HG03280 (cell line): ENCODE data around the gene HOXD1.

ENCODE experiments used
- ATAC-seq: cut with Tn5 transposase; IDR thresholded peaks from one replicate; pipeline ENCODE4 v1.9.1; 2021; ENCODE audit warnings: mild to moderate bottlenecking, moderate library complexity; ENCODE audit not compliant: unreplicated experiment

Gene HOXD1

DNA sequence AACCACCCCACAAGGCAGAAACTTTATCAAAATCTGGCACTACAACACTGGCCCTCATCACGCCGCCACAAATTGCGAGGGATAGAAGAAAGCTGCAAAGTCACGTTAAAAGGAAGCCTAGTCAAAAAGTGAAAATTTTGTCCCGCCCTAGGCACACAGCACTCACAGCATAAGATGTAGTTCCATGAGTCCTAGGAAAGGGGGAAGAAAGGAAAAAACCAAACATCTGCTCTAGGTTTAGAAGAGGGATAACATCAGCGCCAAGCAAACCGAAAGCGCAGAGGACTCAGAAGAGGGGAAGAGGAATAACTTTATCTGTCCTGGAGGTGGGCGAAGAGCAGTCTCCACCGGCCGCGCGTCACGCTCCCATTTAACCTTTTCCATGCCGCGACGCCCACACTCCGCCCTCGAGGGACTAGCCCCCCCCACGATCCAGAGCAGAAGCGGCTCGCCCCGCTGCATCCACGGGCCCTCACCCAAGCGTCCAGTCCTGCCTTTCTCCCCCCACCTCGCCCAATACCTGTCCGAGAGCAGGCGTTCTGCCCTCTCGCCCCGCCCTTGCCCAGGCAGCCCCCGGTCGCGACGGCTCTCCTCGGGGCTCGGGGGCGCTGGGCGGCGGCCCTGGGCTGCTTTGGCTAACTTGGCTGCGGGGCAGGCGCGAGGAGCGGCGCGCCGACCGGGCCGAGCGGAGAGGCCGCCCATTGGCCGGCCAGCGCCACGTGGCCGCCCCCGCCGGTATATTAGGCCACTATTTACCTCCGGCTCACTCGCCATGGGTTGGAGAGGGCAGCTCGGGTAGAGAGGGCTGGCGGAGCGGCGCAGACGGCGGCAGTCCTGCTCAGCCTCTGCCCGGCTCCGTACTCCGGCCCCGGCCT, at the start of gene HOXD1:
TSS of gene HOXD1 (plus strand) at position 770 of the 875 bp plus-strand sequence. CDS start 134 bp downstream, outside the sequence.
- no peak for ATAC-seq

GRCh38 chr2:176138923-176139660, 49.4 kb upstream of the HOXD1 start:
- no peak for ATAC-seq

- ATAC-seq, result no peak
Observed at GRCh38 chr2:176139661-176140512, 48.6 kb upstream of the HOXD1 start.

DNA sequence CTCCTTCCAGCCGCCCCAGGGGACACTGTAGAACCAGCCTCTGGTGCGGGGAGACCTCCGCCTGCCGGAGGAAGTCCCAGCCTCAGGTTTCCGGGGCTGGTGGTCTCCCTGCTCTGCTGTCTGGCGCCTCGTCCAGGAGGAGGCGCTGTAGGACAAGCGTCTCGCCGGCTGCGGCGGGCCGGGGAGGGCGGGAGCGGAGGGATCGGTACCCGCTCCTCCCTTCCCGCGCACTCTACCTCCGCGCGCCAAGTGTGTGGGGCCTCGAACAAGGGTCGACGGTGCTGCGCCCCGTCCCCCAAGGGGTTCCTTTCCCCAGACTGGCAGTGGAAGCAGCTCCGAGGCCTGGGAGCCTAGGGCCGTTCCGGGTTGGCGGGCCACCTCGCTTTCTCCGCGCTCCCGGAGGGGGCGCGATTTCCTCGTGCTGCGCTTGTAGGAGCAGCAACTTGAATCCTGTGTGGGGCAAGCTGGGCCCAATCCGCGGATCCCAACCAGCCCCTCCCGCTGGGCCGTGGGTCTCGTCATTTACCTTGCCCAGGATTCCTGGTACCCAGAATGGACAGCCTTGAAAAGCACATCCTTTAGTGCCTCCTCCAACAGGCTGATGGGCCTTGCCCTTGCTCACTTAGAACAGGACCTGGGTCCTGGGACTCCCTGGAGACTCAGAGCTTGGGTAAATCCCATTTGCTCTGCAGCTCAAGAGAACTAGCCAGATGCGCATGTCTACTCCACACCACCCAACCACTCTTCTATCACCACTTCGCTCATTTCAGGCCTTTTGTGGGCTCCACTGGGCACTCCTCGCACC, 47.8 kb upstream of the HOXD1 start:
- ATAC-seq, result peak; percentile 94

DNA sequence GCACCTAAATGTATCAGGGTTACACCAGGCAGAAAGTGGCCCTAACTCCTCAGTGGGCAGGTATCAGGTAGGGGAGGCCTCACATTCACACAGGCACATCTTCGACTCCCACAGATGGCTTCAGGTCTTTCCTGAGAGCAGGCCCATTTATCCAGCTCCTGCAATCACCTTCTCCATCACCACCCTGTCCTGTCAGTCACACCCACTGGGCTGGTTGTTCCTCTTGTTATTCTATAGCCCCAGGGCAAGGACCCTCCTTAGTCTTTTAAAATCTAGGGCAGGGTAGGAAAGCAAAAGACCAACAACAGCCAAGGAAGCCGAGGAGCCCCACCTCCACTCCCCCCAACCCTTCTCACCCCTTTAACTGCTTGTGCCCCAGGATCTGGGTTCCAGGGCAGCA, 46.2 kb upstream of the HOXD1 start:
- no peak for ATAC-seq

GRCh38 chr2:176145085-176145969, 43.1 kb upstream of the HOXD1 start:
- ATAC-seq, result no peak

DNA sequence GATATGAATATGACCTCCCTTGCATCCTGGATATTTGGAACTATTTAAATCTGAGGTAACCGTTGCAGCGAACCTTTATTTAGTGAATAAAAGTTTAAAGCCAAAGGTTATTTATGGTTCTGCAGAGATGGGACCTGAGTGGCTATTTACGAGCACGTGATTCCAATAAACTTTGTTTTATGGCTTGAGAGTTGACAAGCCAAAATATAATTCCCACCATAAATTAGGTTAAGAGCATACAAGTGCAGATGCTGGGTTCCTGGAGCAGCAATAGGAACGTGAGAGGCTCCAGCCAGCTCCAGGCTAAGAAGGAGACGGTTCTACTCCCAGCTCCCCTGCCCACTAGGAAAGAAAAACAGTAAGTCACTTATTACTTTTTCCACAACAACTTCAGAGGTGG, 42.4 kb upstream of the HOXD1 start:
- ATAC-seq, result no peak

DNA sequence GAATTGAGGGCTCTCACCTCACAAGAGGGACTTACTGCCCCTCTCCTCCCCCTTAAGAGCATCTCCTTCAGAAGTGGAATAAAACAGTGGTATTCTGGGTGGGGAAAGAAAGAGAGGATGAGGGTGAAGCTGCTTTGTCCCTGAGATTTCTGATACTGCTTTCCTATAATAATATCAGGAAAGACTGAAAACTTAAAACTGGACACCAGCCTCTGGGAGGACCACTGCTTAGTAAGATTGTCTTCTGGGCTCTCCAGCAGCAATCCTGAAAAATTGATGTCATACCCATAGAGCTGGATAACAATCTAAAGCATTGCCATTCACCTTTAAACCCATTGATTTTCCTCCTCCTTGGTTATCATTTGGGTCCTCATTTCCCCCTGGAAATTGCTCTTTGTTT, 41.8 kb upstream of the HOXD1 start:
- no peak for ATAC-seq

DNA sequence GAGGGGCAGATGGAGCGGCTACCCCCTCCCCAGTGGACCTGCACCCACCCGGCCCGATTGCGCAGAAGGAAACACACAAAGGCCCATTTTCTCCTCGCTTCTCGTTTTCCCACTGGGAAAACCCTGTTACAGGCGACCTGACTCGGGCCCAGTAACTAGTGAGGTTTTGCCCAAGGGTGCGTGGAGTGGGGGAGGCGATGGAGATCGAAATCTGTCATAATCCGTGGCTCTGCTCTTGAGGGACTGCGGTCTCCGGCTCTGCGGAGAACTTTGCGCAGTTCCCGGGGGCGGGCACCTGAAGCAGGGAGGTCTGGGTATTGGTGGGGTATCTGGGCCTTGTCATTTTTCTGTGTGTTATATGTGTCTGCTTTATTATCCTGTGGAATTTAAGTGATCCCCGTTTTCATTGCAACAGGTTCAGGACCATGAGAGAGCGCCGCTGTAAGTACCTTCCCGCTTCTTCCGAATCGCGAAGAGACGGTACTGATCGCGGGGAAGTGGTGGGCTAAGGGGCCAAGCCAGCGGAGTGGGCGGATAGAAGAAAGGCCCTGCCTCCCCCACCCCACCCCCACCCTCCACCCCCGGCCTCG, 41.2 kb upstream of the HOXD1 start:
- ATAC-seq, result no peak

DNA sequence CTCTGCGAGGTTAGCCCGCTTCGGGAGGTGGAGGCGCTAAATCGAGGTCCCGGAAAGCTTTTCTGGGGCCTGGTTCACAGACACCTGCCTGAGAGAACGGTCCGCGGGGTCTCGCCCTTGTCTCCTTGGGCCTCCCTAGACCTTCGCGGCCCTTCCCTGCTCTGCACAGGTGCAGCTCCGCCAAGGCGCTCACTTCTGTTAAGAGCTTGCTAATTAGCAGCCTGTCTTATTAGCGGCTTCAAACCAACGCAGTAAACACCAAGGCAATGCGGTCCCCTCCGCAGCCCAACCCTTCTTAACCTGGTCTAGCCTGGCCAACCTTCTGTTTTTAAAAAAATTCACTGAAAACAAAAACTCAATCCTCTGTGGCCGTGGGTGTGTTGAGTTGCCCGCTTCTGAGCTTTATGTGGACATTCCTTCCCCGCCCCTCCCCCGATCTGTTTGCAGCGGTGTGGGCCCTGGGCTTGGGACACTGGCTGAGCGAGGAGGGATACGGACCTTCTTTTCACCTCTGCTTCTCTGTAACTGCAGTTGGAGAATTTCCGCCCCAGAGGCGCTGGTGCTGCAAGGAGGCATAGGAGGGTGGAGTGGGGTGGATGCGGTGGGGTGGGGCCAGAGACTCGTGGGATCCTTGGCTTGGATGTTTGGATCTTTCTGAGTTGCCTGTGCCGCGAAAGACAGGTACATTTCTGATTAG, 40.5 kb upstream of the HOXD1 start:
- ATAC-seq, result no peak

DNA sequence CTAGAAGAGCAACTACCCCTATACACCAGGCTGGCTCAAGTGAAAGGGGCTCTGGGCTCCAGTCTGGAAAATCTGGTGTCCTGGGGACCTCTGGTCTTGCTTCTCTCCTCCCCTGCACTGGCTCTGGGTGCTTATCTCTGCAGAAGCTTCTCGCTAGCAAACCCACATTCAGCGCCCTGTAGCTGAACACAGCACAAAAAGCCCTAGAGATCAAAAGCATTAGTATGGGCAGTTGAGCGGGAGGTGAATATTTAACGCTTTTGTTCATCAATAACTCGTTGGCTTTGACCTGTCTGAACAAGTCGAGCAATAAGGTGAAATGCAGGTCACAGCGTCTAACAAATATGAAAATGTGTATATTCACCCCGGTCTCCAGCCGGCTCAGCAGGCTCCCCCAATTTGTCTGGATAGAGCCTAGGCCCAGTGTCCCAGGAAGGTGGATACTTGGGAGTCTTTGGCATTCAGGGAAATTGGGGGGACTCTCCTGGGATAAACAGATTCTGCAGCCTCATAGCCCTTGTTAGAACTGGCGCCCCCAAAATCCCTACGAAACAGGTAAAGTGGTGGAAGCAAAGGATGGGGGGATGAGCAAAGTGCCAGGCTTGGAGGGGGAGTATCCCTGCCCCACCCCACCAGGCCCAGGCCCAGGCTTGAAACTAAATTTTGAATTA, 39.6 kb upstream of the HOXD1 start:
- no peak for ATAC-seq

- ATAC-seq, result no peak
Observed at GRCh38 chr2:176149481-176149938, 39.0 kb upstream of the HOXD1 start.

DNA sequence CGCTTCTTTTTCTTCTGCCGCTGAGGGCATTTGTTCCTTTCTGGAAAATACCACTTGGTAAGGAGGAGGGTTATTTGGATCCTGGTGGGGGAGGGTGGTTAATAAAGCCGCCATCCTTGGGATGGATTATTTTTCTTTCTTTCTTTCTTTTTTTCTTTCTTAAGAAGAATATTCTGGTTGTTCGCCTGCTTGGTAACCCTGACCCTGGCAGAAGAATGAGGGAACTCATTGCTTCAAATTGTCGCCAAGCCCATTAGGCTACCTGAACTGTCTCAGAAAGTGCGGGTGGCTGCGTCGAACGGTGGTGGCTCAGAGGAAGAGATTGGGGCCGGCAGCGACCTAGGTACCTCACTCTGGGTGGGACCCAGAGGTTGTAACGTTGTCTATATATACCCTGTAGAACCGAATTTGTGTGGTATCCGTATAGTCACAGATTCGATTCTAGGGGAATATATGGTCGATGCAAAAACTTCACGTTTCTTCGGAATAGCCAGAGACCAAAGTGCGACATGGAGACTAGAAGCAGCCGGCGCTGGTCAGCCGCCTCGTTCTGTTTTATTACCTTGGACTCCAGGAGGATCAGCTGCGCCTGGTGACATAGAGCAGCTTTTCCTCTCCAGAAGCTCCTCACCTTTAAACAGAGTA, 38.4 kb upstream of the HOXD1 start:
- ATAC-seq, result no peak

- ATAC-seq, result no peak
Observed at GRCh38 chr2:176150584-176151441, 37.7 kb upstream of the HOXD1 start.

GRCh38 chr2:176151442-176152287, 36.8 kb upstream of the HOXD1 start, which contains the start of gene HOXD4:
Gene HOXD4 (plus strand): TSS chr2:176151550. CDS start chr2:176151634, 84 bp downstream.
- no peak for ATAC-seq
